H9 (cell line): ENCODE measurements around the gene CEP63. TPM values are rescaled to one million over a fixed set of nuclear protein-coding genes. Genes with fewer than 3 reads are reported as not detected.

Experiments
- DNase-seq: peaks from one replicate; pipeline ENCODE4 v3.0.0-alpha.2; 2017
- H2AFZ ChIP-seq: one replicate; pipeline ENCODE4 v1.6.1; 2013; ENCODE audit warnings: mild to moderate bottlenecking, low read length, control low read depth, moderate library complexity
- H2AK5ac ChIP-seq: 2 replicates; pipeline ENCODE4 v1.6.1; 2013; ENCODE audit warnings: low read length, control low read depth, mixed read lengths; ENCODE audit not compliant: insufficient read length
- H2BK120ac ChIP-seq: one replicate; pipeline ENCODE4 v1.6.1; 2013; ENCODE audit warnings: low read depth, mild to moderate bottlenecking, low read length, control low read depth, inconsistent platforms; ENCODE audit not compliant: poor library complexity, severe bottlenecking
- H2BK12ac ChIP-seq: 2 replicates; pipeline ENCODE4 v1.6.1; 2013; ENCODE audit warnings: low read length, control low read depth, mixed read lengths, low read depth; ENCODE audit not compliant: insufficient read length
- H2BK15ac ChIP-seq: 2 replicates; pipeline ENCODE4 v1.6.1; 2013; ENCODE audit warnings: low read depth, low read length, control low read depth
- H2BK20ac ChIP-seq: one replicate; pipeline ENCODE4 v1.6.1; 2013; ENCODE audit warnings: low read depth, mild to moderate bottlenecking, low read length, control low read depth, inconsistent platforms; ENCODE audit not compliant: poor library complexity, severe bottlenecking
- H2BK5ac ChIP-seq: 2 replicates; pipeline ENCODE4 v1.6.1; 2013; ENCODE audit warnings: low read length, control low read depth, mixed read lengths; ENCODE audit not compliant: insufficient read length
- H3K14ac ChIP-seq: 2 replicates; pipeline ENCODE4 v1.6.1; 2013; ENCODE audit warnings: low read length, control low read depth; ENCODE audit not compliant: insufficient read depth
- H3K18ac ChIP-seq: 2 replicates; pipeline ENCODE4 v1.6.1; 2013; ENCODE audit warnings: low read depth, mild to moderate bottlenecking, mixed read lengths, low read length, control low read depth; ENCODE audit not compliant: insufficient read length
- H3K23ac ChIP-seq: 2 replicates; pipeline ENCODE4 v1.6.1; 2013; ENCODE audit warnings: low read length, control low read depth, mixed read lengths, low read depth; ENCODE audit not compliant: insufficient read length
- H3K23me2 ChIP-seq: 2 replicates; pipeline ENCODE4 v1.6.1; 2013; ENCODE audit warnings: low read depth, mild to moderate bottlenecking, mixed read lengths, low read length, control low read depth; ENCODE audit not compliant: insufficient read length, poor library complexity, severe bottlenecking
- H3K27ac ChIP-seq: 2 replicates; pipeline ENCODE4 v1.5.1; 2013; ENCODE audit warnings: low read length, control low read depth, mixed read lengths, low read depth; ENCODE audit not compliant: insufficient read length
- H3K27me3 ChIP-seq: 2 replicates; pipeline ENCODE4 v1.6.1; 2013; ENCODE audit warnings: low read length, control low read depth, inconsistent platforms; ENCODE audit not compliant: insufficient read depth
- H3K4ac ChIP-seq: 2 replicates; pipeline ENCODE4 v1.6.1; 2013; ENCODE audit warnings: low read depth, mild to moderate bottlenecking, control low read depth, inconsistent platforms, low read length, moderate library complexity
- H3K4me1 ChIP-seq: 2 replicates; pipeline ENCODE4 v1.6.1; 2013; ENCODE audit warnings: low read length, control low read depth, inconsistent platforms; ENCODE audit not compliant: insufficient read depth
- H3K4me2 ChIP-seq: 2 replicates; pipeline ENCODE4 v1.6.1; 2013; ENCODE audit warnings: low read length, control low read depth, mixed read lengths; ENCODE audit not compliant: insufficient read length, insufficient read depth
- H3K56ac ChIP-seq: 2 replicates; pipeline ENCODE4 v1.6.1; 2013; ENCODE audit warnings: low read depth, mild to moderate bottlenecking, mixed read lengths, low read length, control low read depth; ENCODE audit not compliant: insufficient read length
- H3K79me1 ChIP-seq: 2 replicates; pipeline ENCODE4 v1.6.1; 2013; ENCODE audit warnings: low read depth, mild to moderate bottlenecking, moderate library complexity, low read length, control low read depth, inconsistent platforms; ENCODE audit not compliant: insufficient read depth, poor library complexity, severe bottlenecking
- H3K79me2 ChIP-seq: 2 replicates; pipeline ENCODE4 v1.6.1; 2013; ENCODE audit warnings: low read length, control low read depth, inconsistent platforms; ENCODE audit not compliant: insufficient read depth
- H3K9ac ChIP-seq: 2 replicates; pipeline ENCODE4 v1.6.1; 2013; ENCODE audit warnings: low read length, control low read depth, mixed read lengths; ENCODE audit not compliant: insufficient read length; ENCODE audit errors: extremely low read depth
- H3K9me3 ChIP-seq: one replicate; pipeline ENCODE4 v1.6.1; 2013; ENCODE audit warnings: low read depth, low read length, inconsistent platforms; ENCODE audit not compliant: control insufficient read depth
- H3T11ph ChIP-seq: one replicate; pipeline ENCODE4 v1.6.1; 2013; ENCODE audit warnings: mild to moderate bottlenecking, low read length, control low read depth, inconsistent platforms
- H4K20me1 ChIP-seq: one replicate; pipeline ENCODE4 v1.6.1; 2013; ENCODE audit not compliant: control insufficient read depth, insufficient read length, insufficient read depth
- H4K5ac ChIP-seq: 2 replicates; pipeline ENCODE4 v1.6.1; 2013; ENCODE audit warnings: low read depth, mild to moderate bottlenecking, mixed read lengths, low read length, control low read depth; ENCODE audit not compliant: insufficient read length
- H4K8ac ChIP-seq: replicated peaks from 2 replicates; pipeline ENCODE4 v1.6.1; 2013; ENCODE audit warnings: low read length, control low read depth, mixed read lengths, low read depth; ENCODE audit not compliant: insufficient read length
- H4K91ac ChIP-seq: 2 replicates; pipeline ENCODE4 v1.6.1; 2013; ENCODE audit warnings: low read depth, mild to moderate bottlenecking, moderate library complexity, mixed read lengths, low read length, control low read depth; ENCODE audit not compliant: insufficient read length
- H3K27ac Mint-ChIP-seq, 3 experiments: 2 replicates in 2 of 3; 3 replicates in 1 of 3; pipeline ENCODE4 v1.8.0; 2020 to 2021; ENCODE audit warnings: mixed read lengths in 3 of 3, mild to moderate bottlenecking in 1 of 3, moderate library complexity in 1 of 3
- H3K27me3 Mint-ChIP-seq: 2 replicates; pipeline ENCODE4 v1.8.0; 2021; ENCODE audit warnings: low read depth, mild to moderate bottlenecking, moderate library complexity, mixed read lengths
- H3K36me3 Mint-ChIP-seq, 3 experiments: 2 replicates in 2 of 3; 3 replicates in 1 of 3; pipeline ENCODE4 v1.8.0; 2020 to 2021; ENCODE audit warnings: low read depth in 3 of 3, mixed read lengths in 3 of 3; ENCODE audit not compliant: insufficient read depth in 1 of 3
- H3K4me1 Mint-ChIP-seq, 2 experiments: 2 replicates each; pipeline ENCODE4 v1.8.0; 2020; ENCODE audit warnings: mixed read lengths in 2 of 2
- H3K4me3 Mint-ChIP-seq, 2 experiments: 2 replicates in 1 of 2; 3 replicates in 1 of 2; pipeline ENCODE4 v1.8.0; 2020 to 2021; ENCODE audit warnings: mild to moderate bottlenecking in 2 of 2, mixed read lengths in 2 of 2, moderate library complexity in 1 of 2
- H3K9me3 Mint-ChIP-seq, 2 experiments: 2 replicates in 1 of 2; 3 replicates in 1 of 2; pipeline ENCODE4 v1.8.0; 2020; ENCODE audit warnings: mild to moderate bottlenecking in 2 of 2, mixed read lengths in 2 of 2, moderate library complexity in 1 of 2
- CTCF ChIP-seq: fragments of 200-600 bp; sonication (generic); conservative IDR thresholded peaks from 3 replicates; pipeline ENCODE4 v1.8.0; 2021; ENCODE audit warnings: antibody characterized with exemption, mild to moderate bottlenecking
- WGBS: extraction: QIAGEN DNeasy Blood & Tissue Kit; methylation state at CpG from one replicate; pipeline ENCODE4 v1.1.7; 2013; ENCODE audit warnings: missing lambda C conversion rate, low lambda C conversion rate, mixed read lengths; ENCODE audit not compliant: insufficient read length; ENCODE audit errors: extremely low coverage; 5-methylcytosine and 5-hydroxymethylcytosine counted together
- total RNA-seq: library from RNA; stranded (reverse); gene quantifications from 2 replicates; pipeline ENCODE4 v1.2.1, GENCODE V29; 2021

The CEP63 gene
- total RNA-seq, 1 experiment from 2014 or later: 16.2 TPM

DNA sequence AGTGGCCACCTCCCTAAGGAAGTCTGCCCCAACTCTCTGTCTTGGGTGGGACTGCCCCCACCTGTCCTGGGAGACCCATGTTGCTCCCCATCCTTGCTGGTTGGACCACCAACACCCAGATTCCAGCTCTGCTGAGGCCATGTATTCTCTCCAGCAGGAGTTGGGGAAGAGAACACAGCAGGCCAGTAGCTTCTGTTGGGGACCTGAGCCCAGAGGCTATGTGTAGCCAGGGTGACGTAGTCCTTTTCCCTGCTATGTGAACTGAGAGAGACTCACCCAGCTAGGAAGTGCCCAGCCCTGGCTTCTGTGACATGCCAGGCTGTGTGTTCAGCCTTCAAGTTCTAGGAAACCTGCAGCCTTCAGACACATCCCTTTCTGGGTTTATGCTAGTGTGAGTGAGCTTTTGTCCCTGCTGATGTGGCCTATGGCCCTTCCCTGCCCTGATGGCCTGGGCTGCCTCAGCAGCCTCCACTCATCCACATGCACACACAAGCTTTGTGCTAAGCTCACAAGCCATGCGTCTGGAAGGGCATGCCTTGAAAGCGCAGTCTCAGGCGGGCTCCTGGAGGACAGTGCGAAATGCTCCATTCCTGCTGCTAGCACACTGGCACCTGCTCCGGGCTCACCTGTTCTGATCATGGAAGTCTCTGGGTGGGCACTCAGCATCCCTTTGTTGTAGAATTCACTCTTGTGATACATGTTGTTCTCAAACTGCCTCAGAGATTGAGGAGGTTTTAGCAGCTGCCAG, 122.3 kb downstream of the CEP63 start:
- H2AK5ac ChIP-seq: no peak overlapping the region
- no peaks in the 10 kb centered on the region for H3K79me2 ChIP-seq
- no peak overlapping the region for H2BK20ac ChIP-seq
- Mint-ChIP-seq H3K9me3 (no peaks in the 10 kb centered on the region), H3K4me1 (peaks cover 0 to 4% of the 10 kb centered on the region in 2 experiments; a peak in 1 of 4 replicates), H3K4me3 (no peak overlapping the region), H3K36me3 (no peaks in the 10 kb centered on the region; a peak in 1 of 7 replicates), H3K27me3 (peaks cover 28% of the 10 kb centered on the region), H3K27ac (no peak overlapping the region; a peak in 1 of 7 replicates)
- H2BK12ac ChIP-seq: no peak overlapping the region
- no peak overlapping the region for H2BK5ac ChIP-seq
- no peaks in the 10 kb centered on the region for H4K20me1 ChIP-seq
- H3K4me1 ChIP-seq: no peaks in the 10 kb centered on the region; the same call in 1 of the 2 replicates
- H3K27me3 ChIP-seq: no peaks in the 10 kb centered on the region
- no peak overlapping the region for H3K23ac ChIP-seq
- no peak overlapping the region; the same call in 1 of the 2 replicates for H3K14ac ChIP-seq
- no peak overlapping the region for H2BK15ac ChIP-seq
- no peak overlapping the region for H2AFZ ChIP-seq
- no CpG with 5 or more reads among the region's 6 CpGs for WGBS
- no peak overlapping the region for H3K18ac ChIP-seq
- TF ChIP-seq CTCF: no peak
- no peak overlapping the region for H3K4ac ChIP-seq
- no peak overlapping the region for H4K8ac ChIP-seq
- H3K9ac ChIP-seq: no peak overlapping the region
- no peak overlapping the region for H4K5ac ChIP-seq
- H3T11ph ChIP-seq: no peak overlapping the region
- no peaks in the 10 kb centered on the region for H3K23me2 ChIP-seq
- H4K91ac ChIP-seq: no peak overlapping the region
- H3K4me2 ChIP-seq: no peak overlapping the region
- no peak overlapping the region for H3K27ac ChIP-seq
- no peaks in the 10 kb centered on the region for H3K9me3 ChIP-seq
- no peak overlapping the region for H3K56ac ChIP-seq
- no peak overlapping the region for H2BK120ac ChIP-seq
- no peaks in the 10 kb centered on the region for H3K79me1 ChIP-seq
- DNase-seq: no peak
